A549 (cell line): Measurements from ENCODE around the gene DNM3.

Experiments
- CTCF ChIP-seq: fragments of >200 bp; sonication (Bioruptor Twin); formaldehyde crosslinking; IDR thresholded peaks from 3 replicates; pipeline ENCODE4 v1.5.1; 2016
- HMGXB4 ChIP-seq: fragments of 250-450 bp; sonication (Bioruptor Pico); IDR thresholded peaks from 2 replicates; pipeline ENCODE4 v1.5.0; 2021; ENCODE audit warnings: mild to moderate bottlenecking, moderate library complexity, borderline replicate concordance
- MAZ ChIP-seq: fragments of 150-350 bp; IDR thresholded peaks from 2 replicates; pipeline ENCODE4 v1.6.1; 2014; ENCODE audit warnings: antibody characterized with exemption, low read depth, low read length, borderline replicate concordance
- POLR2A ChIP-seq: IDR thresholded peaks from 2 replicates; pipeline ENCODE4 v1.6.1; 2012; ENCODE audit warnings: mild to moderate bottlenecking, low read length
- TP53 ChIP-seq: fragments of 250-450 bp; sonication (Bioruptor Pico); IDR thresholded peaks from 2 replicates; pipeline ENCODE4 v1.5.0; 2021; ENCODE audit warnings: mild to moderate bottlenecking, moderate library complexity

GRCh38 chr1:172165403-172165802 lies 324.1 kb downstream of the DNM3 start:
- no peak for TF ChIP-seq CTCF
- no peak for TF ChIP-seq POLR2A
- no peak for TF ChIP-seq HMGXB4 (CRISPR knock-in tag)
- TF ChIP-seq MAZ: no peak
- no peak for TF ChIP-seq TP53
